Fibroblast of lung (primary cell): ENCODE results near the gene RNF148.

Experiments used
- CTCF ChIP-seq, 2 donors: IDR thresholded peaks in 1 of 2; conservative IDR thresholded peaks in 1 of 2; 1 replicate in 1 of 2; 2 replicates in 1 of 2; pipeline ENCODE4 v1.5.1; 2011 to 2012; ENCODE audit warnings: low read length in 2 of 2, control low read depth in 1 of 2, inconsistent platforms in 1 of 2, low read depth in 1 of 2, mild to moderate bottlenecking in 1 of 2
- EZH2 ChIP-seq: IDR thresholded peaks from 2 replicates; pipeline ENCODE4 v1.5.1; 2012; ENCODE audit warnings: low read length, control low read depth, mild to moderate bottlenecking; ENCODE audit errors: missing control alignments

- no peak for TF ChIP-seq CTCF (conservative IDR thresholded peaks at IDR 0.05 in 1 of 2, IDR thresholded peaks at IDR 0.05 in 1 of 2; ENCODE audit: low read depth in 1 of 2, low read length in 2 of 2)
- TF ChIP-seq EZH2, result no peak
Measured at GRCh38 chr7:122663733-122664132, 39.0 kb downstream of the RNF148 start.
